Transverse colon (tissue), 3 donors: ENCODE data around the gene RITA1.

Experiments
- EP300 ChIP-seq: sonication (generic); formaldehyde crosslinking; IDR thresholded peaks from one replicate; pipeline ENCODE4 v1.6.1; 2017; ENCODE audit warnings: antibody characterized with exemption, low read depth
- POLR2A ChIP-seq: fragments of 450-650 bp; IDR thresholded peaks from one replicate; pipeline ENCODE4 v1.6.1; 2016; ENCODE audit warnings: antibody characterized with exemption, mild to moderate bottlenecking, moderate library complexity
- TF ChIP-seq, protein P1 (sequence below), 5 experiments: fragments of 200-600 bp in 3 of 5; fragments of 450-650 bp in 2 of 5; sonication (generic) in 3 of 5; IDR thresholded peaks; 1 replicate in 2 of 5; 2 replicates in 3 of 5; pipeline ENCODE4 v1.5.1; 2016 to 2017; ENCODE audit warnings: antibody characterized with exemption in 5 of 5, inconsistent platforms in 3 of 5, mild to moderate bottlenecking in 2 of 5, moderate library complexity in 1 of 5

- TF ChIP-seq POLR2A (no peak), EP300 (no peak)
- TF ChIP-seq, protein P1, sequence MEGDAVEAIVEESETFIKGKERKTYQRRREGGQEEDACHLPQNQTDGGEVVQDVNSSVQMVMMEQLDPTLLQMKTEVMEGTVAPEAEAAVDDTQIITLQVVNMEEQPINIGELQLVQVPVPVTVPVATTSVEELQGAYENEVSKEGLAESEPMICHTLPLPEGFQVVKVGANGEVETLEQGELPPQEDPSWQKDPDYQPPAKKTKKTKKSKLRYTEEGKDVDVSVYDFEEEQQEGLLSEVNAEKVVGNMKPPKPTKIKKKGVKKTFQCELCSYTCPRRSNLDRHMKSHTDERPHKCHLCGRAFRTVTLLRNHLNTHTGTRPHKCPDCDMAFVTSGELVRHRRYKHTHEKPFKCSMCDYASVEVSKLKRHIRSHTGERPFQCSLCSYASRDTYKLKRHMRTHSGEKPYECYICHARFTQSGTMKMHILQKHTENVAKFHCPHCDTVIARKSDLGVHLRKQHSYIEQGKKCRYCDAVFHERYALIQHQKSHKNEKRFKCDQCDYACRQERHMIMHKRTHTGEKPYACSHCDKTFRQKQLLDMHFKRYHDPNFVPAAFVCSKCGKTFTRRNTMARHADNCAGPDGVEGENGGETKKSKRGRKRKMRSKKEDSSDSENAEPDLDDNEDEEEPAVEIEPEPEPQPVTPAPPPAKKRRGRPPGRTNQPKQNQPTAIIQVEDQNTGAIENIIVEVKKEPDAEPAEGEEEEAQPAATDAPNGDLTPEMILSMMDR (IDR thresholded peaks at IDR 0.05) = no peak
These were observed 15.1 kb upstream of the RITA1 start for GRCh38 chr12:113170457-113170856.
